HG03565 (cell line): Measurements from ENCODE around the gene SLC44A3.
A peak's percentile ranks its signal among the peaks of the same experiment; 100 is the strongest.

Experiments
- ATAC-seq: cut with Tn5 transposase; IDR thresholded peaks from one replicate; pipeline ENCODE4 v1.9.1; 2021; ENCODE audit warnings: mild to moderate bottlenecking, moderate library complexity; ENCODE audit not compliant: unreplicated experiment

Gene SLC44A3

GRCh38 chr1:94871031-94871430, 50.9 kb downstream of the SLC44A3 start:
- ATAC-seq, result no peak

GRCh38 chr1:94872771-94873495, 52.8 kb downstream of the SLC44A3 start:
- ATAC-seq, result no peak

GRCh38 chr1:94873520-94874351, 53.6 kb downstream of the SLC44A3 start:
- peak; percentile 63 for ATAC-seq

GRCh38 chr1:94874423-94874822, 54.3 kb downstream of the SLC44A3 start:
- ATAC-seq, result no peak

- ATAC-seq, result no peak
Measured at GRCh38 chr1:94875794-94876193, 55.6 kb downstream of the SLC44A3 start.

DNA sequence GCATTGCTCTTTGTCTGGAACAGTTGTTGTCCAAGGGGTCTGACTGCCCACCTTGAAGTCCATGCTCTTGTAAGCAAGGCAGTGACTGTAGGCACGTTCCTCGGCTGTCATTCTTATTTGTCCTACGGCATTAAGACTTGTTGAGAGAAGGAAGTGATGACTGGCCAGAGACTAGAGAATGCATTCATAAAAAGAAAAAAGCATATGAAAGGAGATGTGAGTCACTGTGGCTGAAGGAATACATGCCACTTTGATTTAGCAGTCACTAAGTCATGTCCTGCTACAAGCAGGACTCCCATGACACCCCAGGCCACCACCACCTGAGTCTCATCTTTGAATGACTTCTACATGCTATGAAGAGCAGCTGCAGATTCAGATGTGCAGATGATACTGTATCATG, 56.2 kb downstream of the SLC44A3 start:
- no peak for ATAC-seq

- ATAC-seq, result no peak
Measured at GRCh38 chr1:94878329-94878728, 58.2 kb downstream of the SLC44A3 start.

DNA sequence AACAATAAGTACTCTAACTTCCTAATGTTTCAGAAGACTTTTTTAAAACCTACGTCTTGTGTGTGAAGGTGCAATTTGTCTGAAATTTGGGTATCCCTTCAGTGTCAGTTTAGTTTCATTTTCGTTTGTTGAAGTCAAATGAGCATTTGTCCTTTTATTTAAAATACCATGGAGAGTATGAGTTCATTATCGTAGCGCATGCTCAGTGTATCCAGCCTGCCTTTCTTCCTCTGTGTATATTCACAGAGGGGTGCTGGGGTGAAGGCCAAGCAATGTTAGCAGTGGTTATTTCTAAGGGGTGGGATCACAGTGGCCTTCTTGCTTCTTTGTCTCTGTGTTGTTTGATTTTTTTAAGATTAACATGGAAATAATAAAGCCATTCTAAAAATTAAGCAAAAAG, 63.5 kb downstream of the SLC44A3 start:
- ATAC-seq, result no peak

- ATAC-seq, result no peak
Measured at GRCh38 chr1:94884106-94884505, 63.9 kb downstream of the SLC44A3 start.

DNA sequence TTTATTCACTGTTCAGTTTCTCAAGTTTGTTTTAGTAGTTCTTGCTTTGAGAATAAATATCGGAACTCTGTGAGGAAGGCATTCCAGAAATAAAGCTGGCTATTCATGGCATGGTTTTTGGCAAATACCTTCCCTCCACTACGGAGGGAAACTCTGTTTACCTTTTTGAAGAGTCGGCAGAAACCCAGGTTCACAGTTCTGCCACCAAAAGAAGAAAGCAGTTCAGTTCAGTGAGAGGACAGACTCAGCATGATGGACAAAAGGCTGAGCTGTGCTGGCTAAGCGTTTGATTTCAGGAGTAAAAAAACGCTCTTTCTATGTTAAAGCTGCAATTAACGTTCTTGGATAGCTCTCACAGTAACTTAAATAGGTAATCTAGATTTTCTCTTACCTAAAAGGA, 64.3 kb downstream of the SLC44A3 start:
- no peak for ATAC-seq

GRCh38 chr1:94886361-94886760, 66.2 kb downstream of the SLC44A3 start:
- ATAC-seq, result no peak

- no peak for ATAC-seq
Measured at GRCh38 chr1:94887106-94887505, 66.9 kb downstream of the SLC44A3 start.

DNA sequence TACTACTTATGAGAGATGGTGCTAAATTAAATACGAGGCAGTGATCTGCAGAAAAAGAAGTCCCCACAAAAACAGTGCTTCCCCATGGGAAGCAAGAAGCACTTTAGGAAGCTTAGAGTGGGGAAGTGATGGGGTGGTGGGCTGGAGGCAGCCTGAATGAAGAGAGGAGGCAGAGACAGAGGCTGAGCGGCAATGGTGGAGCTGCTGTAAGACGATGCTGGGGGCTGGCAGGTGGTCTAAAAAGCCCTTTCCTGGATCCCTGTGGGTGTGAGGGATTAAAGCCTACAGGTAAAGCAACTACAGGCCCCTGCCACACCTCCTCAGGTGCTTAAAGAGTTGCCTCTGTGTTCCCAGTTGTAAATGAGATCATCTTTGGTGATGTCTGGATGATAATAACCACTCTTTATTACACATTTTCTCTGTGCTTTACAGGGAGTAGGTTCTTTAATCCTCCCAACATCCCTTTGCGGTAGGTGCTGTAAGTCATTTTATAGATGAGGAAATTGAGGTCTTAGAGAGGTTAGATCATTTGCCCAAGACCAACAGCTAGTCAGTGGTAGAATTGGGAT, 67.5 kb downstream of the SLC44A3 start:
- no peak for ATAC-seq

DNA sequence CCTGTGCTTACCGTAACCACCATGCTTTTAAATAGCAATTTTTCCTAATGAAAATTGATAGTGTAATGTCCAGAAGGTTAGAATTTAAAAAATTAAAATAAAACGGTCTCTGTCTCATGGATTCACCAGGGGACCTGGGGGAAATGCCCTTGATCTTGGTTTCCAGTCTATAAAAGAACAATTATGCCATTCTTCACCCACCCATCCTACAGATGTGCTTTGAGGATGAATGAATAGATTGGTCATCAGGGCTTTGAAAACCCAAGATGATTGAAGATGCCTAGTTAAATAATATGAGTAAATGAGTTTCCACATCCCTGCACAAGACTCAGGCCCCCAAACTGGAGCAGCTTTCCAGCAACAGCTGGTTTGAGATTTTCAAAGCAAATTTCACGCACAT, 68.0 kb downstream of the SLC44A3 start:
- ATAC-seq, result no peak

- ATAC-seq, result no peak
Measured at GRCh38 chr1:94892604-94893254, 72.6 kb downstream of the SLC44A3 start.

GRCh38 chr1:94894630-94895029, 74.5 kb downstream of the SLC44A3 start:
- ATAC-seq, result no peak

GRCh38 chr1:94895518-94895917, 75.4 kb downstream of the SLC44A3 start:
- no peak for ATAC-seq

- no peak for ATAC-seq
Measured at GRCh38 chr1:94898491-94899385, 78.6 kb downstream of the SLC44A3 start.

DNA sequence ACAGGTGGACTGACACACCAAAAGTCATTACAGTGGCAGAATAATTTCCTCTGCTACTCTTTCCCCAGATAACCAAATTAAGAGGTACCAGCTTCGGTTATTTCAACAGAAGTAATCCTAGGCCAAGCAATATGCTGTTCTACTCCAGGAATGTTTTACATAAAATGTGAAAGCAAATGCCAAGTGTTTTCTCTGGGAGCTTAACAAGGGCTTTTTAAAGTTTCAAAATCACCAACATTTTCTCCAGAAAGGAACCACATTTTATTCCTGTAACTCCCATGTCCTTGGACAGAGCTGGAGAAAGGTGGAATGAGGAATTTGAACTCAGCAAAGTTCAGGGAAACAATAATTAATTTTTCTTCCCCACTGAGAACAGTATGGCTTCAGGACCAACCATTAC, 79.6 kb downstream of the SLC44A3 start:
- no peak for ATAC-seq

DNA sequence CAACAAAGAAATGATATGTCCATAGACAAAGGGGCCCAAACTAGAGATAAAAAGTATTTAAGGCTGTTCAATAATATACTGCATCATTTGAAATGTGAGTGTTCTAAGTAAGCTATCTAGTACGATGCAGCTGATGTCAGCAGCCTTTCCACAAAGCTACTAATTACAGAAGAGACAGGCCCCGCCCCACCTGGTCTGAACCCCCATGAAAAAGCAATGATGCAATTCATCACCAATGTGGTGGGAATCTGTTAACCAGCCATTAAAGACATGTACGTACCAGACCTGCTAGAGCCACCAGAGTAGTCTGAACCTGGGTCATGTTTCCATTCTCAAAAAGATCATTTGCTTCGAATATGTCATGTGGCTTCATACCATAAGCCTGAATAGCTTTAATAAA, 81.7 kb downstream of the SLC44A3 start:
- ATAC-seq, result no peak
